Hepatocyte (in vitro differentiated cells): ENCODE results near the gene SCTR. TPM values are rescaled to one million over a fixed set of nuclear protein-coding genes. Genes with fewer than 3 reads are reported as not detected.

ENCODE experiments used
- DNase-seq: peaks from one replicate; pipeline ENCODE4 v3.0.0-alpha.2; 2016; ENCODE audit warnings: low spot score
- H2AFZ ChIP-seq: fragments of 200-600 bp; sonication (generic); 2 replicates; pipeline ENCODE4 v1.6.0; 2016; ENCODE audit warnings: antibody characterized with exemption, mild to moderate bottlenecking
- H3K27ac ChIP-seq: fragments of 200-600 bp; sonication (generic); 2 replicates; pipeline ENCODE4 v1.5.1; 2016; ENCODE audit warnings: mild to moderate bottlenecking
- H3K27me3 ChIP-seq: fragments of 200-600 bp; sonication (generic); 2 replicates; pipeline ENCODE4 v1.6.1; 2016
- H3K36me3 ChIP-seq: fragments of 200-600 bp; sonication (generic); replicated peaks from 2 replicates; pipeline ENCODE4 v1.5.1; 2016; ENCODE audit warnings: low read depth; ENCODE audit not compliant: insufficient read depth
- H3K4me1 ChIP-seq: fragments of 200-600 bp; sonication (generic); 2 replicates; pipeline ENCODE4 v1.5.1; 2016; ENCODE audit warnings: mild to moderate bottlenecking, moderate library complexity; ENCODE audit not compliant: insufficient read depth
- H3K4me2 ChIP-seq: fragments of 200-600 bp; sonication (generic); 2 replicates; pipeline ENCODE4 v1.6.0; 2016
- H3K4me3 ChIP-seq: fragments of 200-600 bp; sonication (generic); 2 replicates; pipeline ENCODE4 v1.5.1; 2016; ENCODE audit warnings: mild to moderate bottlenecking
- H3K79me2 ChIP-seq: fragments of 200-600 bp; sonication (generic); 2 replicates; pipeline ENCODE4 v1.6.0; 2017; ENCODE audit warnings: mild to moderate bottlenecking
- H3K9me2 ChIP-seq: fragments of 200-600 bp; sonication (generic); replicated peaks from 2 replicates; pipeline ENCODE4 v1.6.0; 2017; ENCODE audit warnings: mild to moderate bottlenecking; ENCODE audit not compliant: insufficient read depth
- H3K9me3 ChIP-seq: fragments of 200-600 bp; sonication (generic); 2 replicates; pipeline ENCODE4 v1.5.1; 2016; ENCODE audit warnings: low read depth, mild to moderate bottlenecking
- H4K20me1 ChIP-seq: fragments of 200-600 bp; sonication (generic); 2 replicates; pipeline ENCODE4 v1.6.0; 2016; ENCODE audit warnings: mild to moderate bottlenecking; ENCODE audit not compliant: insufficient read depth, poor library complexity, severe bottlenecking
- CTCF ChIP-seq: fragments of 200-600 bp; sonication (generic); IDR thresholded peaks from 2 replicates; pipeline ENCODE4 v1.5.1; 2016; ENCODE audit warnings: antibody characterized with exemption, mild to moderate bottlenecking; ENCODE audit not compliant: poor library complexity
- EZH2 ChIP-seq: fragments of 200-600 bp; sonication (generic); IDR thresholded peaks from 2 replicates; pipeline ENCODE4 v1.6.1; 2016; ENCODE audit warnings: antibody characterized with exemption, mild to moderate bottlenecking, borderline replicate concordance
- EZH2phosphoT487 ChIP-seq: fragments of 200-600 bp; sonication (generic); IDR thresholded peaks from one replicate; pipeline ENCODE4 v1.6.1; 2018; ENCODE audit warnings: antibody characterized with exemption, mild to moderate bottlenecking, low read depth, moderate library complexity; ENCODE audit not compliant: unreplicated experiment, severe bottlenecking
- WGBS: methylation state at CpG from one replicate; pipeline ENCODE4 v1.1.6; 2016; ENCODE audit warnings: low lambda C conversion rate; ENCODE audit errors: missing lambda C conversion rate; 5-methylcytosine and 5-hydroxymethylcytosine counted together
- polyA plus RNA-seq: library from polyadenylated mRNA; unstranded; fragments of >200 nt; fragmentation: Nextera tagmentation; extraction: Ambion mirVana; gene quantifications from 2 replicates; pipeline ENCODE4 v1.2.1, GENCODE V29; 2016
- total RNA-seq: library from RNA; depleted of rRNA; stranded (reverse); fragments of >200 nt; gene quantifications from 2 replicates; pipeline ENCODE4 v1.2.3, GENCODE V29; 2014

The SCTR gene
- total and polyA plus RNA-seq, 2 experiments from 2014 or later = 1.7 to 4.3 TPM

- Histone ChIP-seq H3K79me2 (no peaks in the 10 kb centered on the region), H2AFZ (no peak overlapping the region), H3K36me3 (no peaks in the 10 kb centered on the region), H4K20me1 (no peaks in the 10 kb centered on the region), H3K9me3 (no peaks in the 10 kb centered on the region), H3K27ac (peak overlapping the region; percentile 78), H3K4me1 (peaks cover 8% of the 10 kb centered on the region), H3K4me3 (no peak overlapping the region), H3K27me3 (no peaks in the 10 kb centered on the region), H3K9me2 (no peaks in the 10 kb centered on the region), H3K4me2 (peak overlapping the region; percentile 52)
- TF ChIP-seq EZH2 (no peak), EZH2phosphoT487 (no peak), CTCF (no peak)
- WGBS = 75% methylated on average over 10 of the region's 10 CpGs
- peak; percentile 66 for DNase-seq
These were observed 121.4 kb downstream of the SCTR start for GRCh38 chr2:119402645-119403560.

- H4K20me1 ChIP-seq = no peaks in the 10 kb centered on the region
- WGBS = 97% methylated on average over 5 of the region's 5 CpGs
- H2AFZ ChIP-seq = no peak overlapping the region
- H3K36me3 ChIP-seq = no peaks in the 10 kb centered on the region
- no peak overlapping the region for H3K4me3 ChIP-seq
- H3K27ac ChIP-seq = peak overlapping the region; percentile 78
- no peaks in the 10 kb centered on the region for H3K9me2 ChIP-seq
- no peaks in the 10 kb centered on the region for H3K79me2 ChIP-seq
- no peak for TF ChIP-seq EZH2
- TF ChIP-seq CTCF = no peak
- no peak for TF ChIP-seq EZH2phosphoT487
- no peaks in the 10 kb centered on the region for H3K9me3 ChIP-seq
- no peaks in the 10 kb centered on the region for H3K27me3 ChIP-seq
- no peak for DNase-seq
- H3K4me2 ChIP-seq = no peak overlapping the region
- H3K4me1 ChIP-seq = peaks cover 7% of the 10 kb centered on the region
These were observed 122.2 kb downstream of the SCTR start for GRCh38 chr2:119402106-119402505.

GRCh38 chr2:119397196-119397595 is 127.1 kb downstream of the SCTR start:
- no peak for DNase-seq
- TF ChIP-seq EZH2phosphoT487 (no peak), CTCF (no peak), EZH2 (no peak)
- Histone ChIP-seq H3K9me3 (no peaks in the 10 kb centered on the region), H3K4me1 (no peaks in the 10 kb centered on the region), H3K4me3 (no peak overlapping the region), H3K79me2 (no peaks in the 10 kb centered on the region), H3K36me3 (no peaks in the 10 kb centered on the region), H3K9me2 (no peaks in the 10 kb centered on the region), H3K27ac (no peak overlapping the region), H2AFZ (no peak overlapping the region), H3K4me2 (no peak overlapping the region), H3K27me3 (no peaks in the 10 kb centered on the region), H4K20me1 (no peaks in the 10 kb centered on the region)
- 93% methylated on average over 6 of the region's 6 CpGs for WGBS
